HepG2 (cell line): ENCODE data around the gene UBE2S. TPM values are rescaled to one million over a fixed set of nuclear protein-coding genes. Genes with fewer than 3 reads are reported as not detected.

Experiments
- KLF12 ChIP-seq: sonication (generic); formaldehyde crosslinking; IDR thresholded peaks from 2 replicates; pipeline ENCODE4 v1.4.0; 2020; ENCODE audit warnings: missing genetic modification reagents, borderline replicate concordance
- MIER3 ChIP-seq: IDR thresholded peaks from 2 replicates; pipeline ENCODE4 v1.6.1; 2016; ENCODE audit warnings: missing compliant biosample characterization, borderline replicate concordance
- NR2C2 ChIP-seq: sonication (generic); formaldehyde crosslinking; IDR thresholded peaks from 2 replicates; pipeline ENCODE4 v1.4.0; 2020; ENCODE audit warnings: missing genetic modification reagents, mild to moderate bottlenecking, moderate library complexity, borderline replicate concordance
- RFXANK ChIP-seq: IDR thresholded peaks from 2 replicates; pipeline ENCODE4 v1.6.1; 2016
- SATB2 ChIP-seq: sonication (generic); formaldehyde crosslinking; IDR thresholded peaks from 2 replicates; pipeline ENCODE4 v1.5.0; 2020; ENCODE audit warnings: missing genetic modification reagents
- TCF12 ChIP-seq, 2 experiments: fragments of 450-650 bp in 1 of 2; sonication (generic) in 1 of 2; formaldehyde crosslinking in 1 of 2; IDR thresholded peaks; 2 replicates each; pipeline versions ENCODE4 v1.6.1 to v1.8.0; 2017 to 2022; ENCODE audit warnings: antibody characterized with exemption in 1 of 2, mild to moderate bottlenecking in 1 of 2, missing genetic modification reagents in 1 of 2, moderate library complexity in 1 of 2
- ZNF318 ChIP-seq: sonication (generic); formaldehyde crosslinking; IDR thresholded peaks from 2 replicates; pipeline ENCODE4 v1.4.0; 2020; ENCODE audit warnings: mild to moderate bottlenecking, missing genetic modification reagents
- ZNF878 ChIP-seq: sonication (generic); formaldehyde crosslinking; IDR thresholded peaks from 2 replicates; pipeline ENCODE4 v1.8.1; 2023; ENCODE audit warnings: mild to moderate bottlenecking, missing genetic modification reagents, moderate library complexity
- polyA plus RNA-seq, 8 experiments: library from polyadenylated mRNA; depleted of rRNA in 3 of 8; stranded (reverse) in 7 of 8; unstranded in 1 of 8; fragments of >200 nt; fragmentation: Illumina TruSeq in 4 of 8; extraction: Trizol in 4 of 8; gene quantifications; 2 replicates each; pipeline versions ENCODE4 v1.2.1 to v1.2.3, GENCODE V29; 2011 to 2016; ENCODE audit warnings: low read depth in 4 of 8, missing spikeins in 1 of 8, mixed read lengths in 1 of 8; ENCODE audit not compliant: insufficient read depth in 1 of 8
- total RNA-seq, 5 experiments: library from RNA; depleted of rRNA; stranded (reverse); fragments of >200 nt; fragmentation: Illumina TruSeq; extraction: Trizol; gene quantifications; 2 replicates each; pipeline ENCODE4 v1.2.3, GENCODE V29; 2016; ENCODE audit warnings: low read depth in 1 of 5
- TF ChIP-seq, protein P1 (sequence below): sonication (generic); formaldehyde crosslinking; IDR thresholded peaks from 2 replicates; pipeline ENCODE4 v1.5.0; 2020; ENCODE audit warnings: mild to moderate bottlenecking, missing genetic modification reagents, borderline replicate concordance
- TF ChIP-seq, protein P2 (sequence below): sonication (generic); formaldehyde crosslinking; IDR thresholded peaks from 2 replicates; pipeline ENCODE4 v1.4.0; 2020; ENCODE audit warnings: missing genetic modification reagents
- TF ChIP-seq, protein P3 (sequence below): conservative IDR thresholded peaks from 2 replicates; pipeline ENCODE4 v1.6.1; 2018; ENCODE audit warnings: missing genetic modification reagents

The UBE2S gene
- total and polyA plus RNA-seq, 2 of the 13 experiments (the other 11 are each of a cell fraction or from before 2014, with no cell fraction given), result 32.2 to 39.3 TPM

GRCh38 chr19:55437410-55437809 is 29.8 kb upstream of the UBE2S start (continued):
- TF ChIP-seq, protein P1, sequence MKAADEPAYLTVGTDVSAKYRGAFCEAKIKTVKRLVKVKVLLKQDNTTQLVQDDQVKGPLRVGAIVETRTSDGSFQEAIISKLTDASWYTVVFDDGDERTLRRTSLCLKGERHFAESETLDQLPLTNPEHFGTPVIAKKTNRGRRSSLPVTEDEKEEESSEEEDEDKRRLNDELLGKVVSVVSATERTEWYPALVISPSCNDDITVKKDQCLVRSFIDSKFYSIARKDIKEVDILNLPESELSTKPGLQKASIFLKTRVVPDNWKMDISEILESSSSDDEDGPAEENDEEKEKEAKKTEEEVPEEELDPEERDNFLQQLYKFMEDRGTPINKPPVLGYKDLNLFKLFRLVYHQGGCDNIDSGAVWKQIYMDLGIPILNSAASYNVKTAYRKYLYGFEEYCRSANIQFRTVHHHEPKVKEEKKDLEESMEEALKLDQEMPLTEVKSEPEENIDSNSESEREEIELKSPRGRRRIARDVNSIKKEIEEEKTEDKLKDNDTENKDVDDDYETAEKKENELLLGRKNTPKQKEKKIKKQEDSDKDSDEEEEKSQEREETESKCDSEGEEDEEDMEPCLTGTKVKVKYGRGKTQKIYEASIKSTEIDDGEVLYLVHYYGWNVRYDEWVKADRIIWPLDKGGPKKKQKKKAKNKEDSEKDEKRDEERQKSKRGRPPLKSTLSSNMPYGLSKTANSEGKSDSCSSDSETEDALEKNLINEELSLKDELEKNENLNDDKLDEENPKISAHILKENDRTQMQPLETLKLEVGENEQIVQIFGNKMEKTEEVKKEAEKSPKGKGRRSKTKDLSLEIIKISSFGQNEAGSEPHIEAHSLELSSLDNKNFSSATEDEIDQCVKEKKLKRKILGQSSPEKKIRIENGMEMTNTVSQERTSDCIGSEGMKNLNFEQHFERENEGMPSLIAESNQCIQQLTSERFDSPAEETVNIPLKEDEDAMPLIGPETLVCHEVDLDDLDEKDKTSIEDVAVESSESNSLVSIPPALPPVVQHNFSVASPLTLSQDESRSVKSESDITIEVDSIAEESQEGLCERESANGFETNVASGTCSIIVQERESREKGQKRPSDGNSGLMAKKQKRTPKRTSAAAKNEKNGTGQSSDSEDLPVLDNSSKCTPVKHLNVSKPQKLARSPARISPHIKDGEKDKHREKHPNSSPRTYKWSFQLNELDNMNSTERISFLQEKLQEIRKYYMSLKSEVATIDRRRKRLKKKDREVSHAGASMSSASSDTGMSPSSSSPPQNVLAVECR (CRISPR knock-in tag), result peak; percentile 43; the same call in 1 of the 2 replicates
- peak; percentile 32; the same call in 1 of the 2 replicates for TF ChIP-seq ZNF878 (CRISPR knock-in tag)
- TF ChIP-seq, protein P2, sequence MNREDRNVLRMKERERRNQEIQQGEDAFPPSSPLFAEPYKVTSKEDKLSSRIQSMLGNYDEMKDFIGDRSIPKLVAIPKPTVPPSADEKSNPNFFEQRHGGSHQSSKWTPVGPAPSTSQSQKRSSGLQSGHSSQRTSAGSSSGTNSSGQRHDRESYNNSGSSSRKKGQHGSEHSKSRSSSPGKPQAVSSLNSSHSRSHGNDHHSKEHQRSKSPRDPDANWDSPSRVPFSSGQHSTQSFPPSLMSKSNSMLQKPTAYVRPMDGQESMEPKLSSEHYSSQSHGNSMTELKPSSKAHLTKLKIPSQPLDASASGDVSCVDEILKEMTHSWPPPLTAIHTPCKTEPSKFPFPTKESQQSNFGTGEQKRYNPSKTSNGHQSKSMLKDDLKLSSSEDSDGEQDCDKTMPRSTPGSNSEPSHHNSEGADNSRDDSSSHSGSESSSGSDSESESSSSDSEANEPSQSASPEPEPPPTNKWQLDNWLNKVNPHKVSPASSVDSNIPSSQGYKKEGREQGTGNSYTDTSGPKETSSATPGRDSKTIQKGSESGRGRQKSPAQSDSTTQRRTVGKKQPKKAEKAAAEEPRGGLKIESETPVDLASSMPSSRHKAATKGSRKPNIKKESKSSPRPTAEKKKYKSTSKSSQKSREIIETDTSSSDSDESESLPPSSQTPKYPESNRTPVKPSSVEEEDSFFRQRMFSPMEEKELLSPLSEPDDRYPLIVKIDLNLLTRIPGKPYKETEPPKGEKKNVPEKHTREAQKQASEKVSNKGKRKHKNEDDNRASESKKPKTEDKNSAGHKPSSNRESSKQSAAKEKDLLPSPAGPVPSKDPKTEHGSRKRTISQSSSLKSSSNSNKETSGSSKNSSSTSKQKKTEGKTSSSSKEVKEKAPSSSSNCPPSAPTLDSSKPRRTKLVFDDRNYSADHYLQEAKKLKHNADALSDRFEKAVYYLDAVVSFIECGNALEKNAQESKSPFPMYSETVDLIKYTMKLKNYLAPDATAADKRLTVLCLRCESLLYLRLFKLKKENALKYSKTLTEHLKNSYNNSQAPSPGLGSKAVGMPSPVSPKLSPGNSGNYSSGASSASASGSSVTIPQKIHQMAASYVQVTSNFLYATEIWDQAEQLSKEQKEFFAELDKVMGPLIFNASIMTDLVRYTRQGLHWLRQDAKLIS (CRISPR knock-in tag), result no peak
- TF ChIP-seq ZNF318 (CRISPR knock-in tag), result no peak
- TF ChIP-seq MIER3 (CRISPR knock-in tag), result peak; percentile 58; the same call in 1 of the 2 replicates
- no peak for TF ChIP-seq NR2C2 (CRISPR knock-in tag)
- 0 out of 2 replicates have a peak, but pooled peaks have one; percentile 62 for TF ChIP-seq SATB2 (CRISPR knock-in tag)
- TF ChIP-seq RFXANK (CRISPR knock-in tag), result no peak
- no peak for TF ChIP-seq TCF12 (IDR thresholded peaks at IDR 0.05)
- TF ChIP-seq TCF12 (CRISPR knock-in tag; IDR thresholded peaks at IDR 0.05), result no peak
- 0 out of 2 replicates have a peak, but pooled peaks have one; percentile 60 for TF ChIP-seq KLF12 (CRISPR knock-in tag)
- TF ChIP-seq, protein P3, sequence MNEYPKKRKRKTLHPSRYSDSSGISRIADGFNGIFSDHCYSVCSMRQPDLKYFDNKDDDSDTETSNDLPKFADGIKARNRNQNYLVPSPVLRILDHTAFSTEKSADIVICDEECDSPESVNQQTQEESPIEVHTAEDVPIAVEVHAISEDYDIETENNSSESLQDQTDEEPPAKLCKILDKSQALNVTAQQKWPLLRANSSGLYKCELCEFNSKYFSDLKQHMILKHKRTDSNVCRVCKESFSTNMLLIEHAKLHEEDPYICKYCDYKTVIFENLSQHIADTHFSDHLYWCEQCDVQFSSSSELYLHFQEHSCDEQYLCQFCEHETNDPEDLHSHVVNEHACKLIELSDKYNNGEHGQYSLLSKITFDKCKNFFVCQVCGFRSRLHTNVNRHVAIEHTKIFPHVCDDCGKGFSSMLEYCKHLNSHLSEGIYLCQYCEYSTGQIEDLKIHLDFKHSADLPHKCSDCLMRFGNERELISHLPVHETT (CRISPR knock-in tag), result 0 out of 2 replicates have a peak, but pooled peaks have one; percentile 52
